A673 (cell line): Measurements from ENCODE around the gene HPCAL1.

ENCODE experiments used
- EZH2 ChIP-seq: fragments of 200-600 bp; sonication (generic); IDR thresholded peaks from 2 replicates; pipeline ENCODE4 v1.6.1; 2017; ENCODE audit warnings: borderline replicate concordance, low read depth, mild to moderate bottlenecking, mixed read lengths, antibody characterized with exemption, low read length; ENCODE audit not compliant: poor library complexity, severe bottlenecking
- TF ChIP-seq, protein P1 (sequence below): fragments of 300-800, 200-600 bp; sonication (generic); conservative IDR thresholded peaks from 2 replicates; pipeline ENCODE4 v1.5.1; 2017; ENCODE audit warnings: low read depth, mild to moderate bottlenecking, antibody characterized with exemption, low read length, moderate library complexity, mixed read lengths

DNA sequence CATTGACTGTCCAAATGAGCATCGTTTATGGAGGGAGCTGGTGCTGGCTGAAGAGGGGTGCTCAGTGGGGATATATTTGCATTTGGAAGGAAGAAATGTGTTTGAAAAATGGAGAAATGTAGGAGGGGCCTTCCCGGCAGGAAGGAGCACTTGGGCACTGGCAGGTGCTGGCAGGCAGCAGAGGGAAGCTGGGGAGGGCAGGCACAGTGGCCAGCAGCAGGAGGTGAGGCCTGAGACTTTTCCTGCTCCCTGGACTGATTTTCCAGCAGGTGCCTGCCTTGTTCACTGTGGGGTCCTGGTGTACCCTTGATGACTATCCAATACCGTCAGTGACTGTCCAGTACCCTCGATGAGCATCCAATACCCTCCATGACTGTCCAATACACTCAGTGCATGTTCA, 20.8 kb upstream of the HPCAL1 start:
- TF ChIP-seq, protein P1, sequence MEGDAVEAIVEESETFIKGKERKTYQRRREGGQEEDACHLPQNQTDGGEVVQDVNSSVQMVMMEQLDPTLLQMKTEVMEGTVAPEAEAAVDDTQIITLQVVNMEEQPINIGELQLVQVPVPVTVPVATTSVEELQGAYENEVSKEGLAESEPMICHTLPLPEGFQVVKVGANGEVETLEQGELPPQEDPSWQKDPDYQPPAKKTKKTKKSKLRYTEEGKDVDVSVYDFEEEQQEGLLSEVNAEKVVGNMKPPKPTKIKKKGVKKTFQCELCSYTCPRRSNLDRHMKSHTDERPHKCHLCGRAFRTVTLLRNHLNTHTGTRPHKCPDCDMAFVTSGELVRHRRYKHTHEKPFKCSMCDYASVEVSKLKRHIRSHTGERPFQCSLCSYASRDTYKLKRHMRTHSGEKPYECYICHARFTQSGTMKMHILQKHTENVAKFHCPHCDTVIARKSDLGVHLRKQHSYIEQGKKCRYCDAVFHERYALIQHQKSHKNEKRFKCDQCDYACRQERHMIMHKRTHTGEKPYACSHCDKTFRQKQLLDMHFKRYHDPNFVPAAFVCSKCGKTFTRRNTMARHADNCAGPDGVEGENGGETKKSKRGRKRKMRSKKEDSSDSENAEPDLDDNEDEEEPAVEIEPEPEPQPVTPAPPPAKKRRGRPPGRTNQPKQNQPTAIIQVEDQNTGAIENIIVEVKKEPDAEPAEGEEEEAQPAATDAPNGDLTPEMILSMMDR: no peak
- no peak for TF ChIP-seq EZH2
